Common myeloid progenitor, CD34-positive (primary cell): ENCODE data around the gene PTPA.

ENCODE experiments used
- CTCF ChIA-PET: fragments of 350-600 bp; sonication (Branson Sonifier 250); formaldehyde crosslinking; loops from one replicate; lab custom pipeline; 2021; ENCODE audit warnings: antibody characterized with exemption; lab: Charles Lee
- POLR2A ChIA-PET: fragments of 350-600 bp; sonication (Branson Sonifier 250); formaldehyde crosslinking; loops from one replicate; lab custom pipeline; 2021; ENCODE audit warnings: antibody characterized with exemption; lab: Charles Lee
- DNase-seq, 3 donors: peaks; one replicate each; pipeline versions ENCODE4 v3.0.0 to v3.0.0-alpha.2; 2013
- H3K27ac ChIP-seq, 2 experiments: 1 replicate in 1 of 2; 2 replicates in 1 of 2; pipeline ENCODE4 v1.7.0; 2013; ENCODE audit warnings: inconsistent platforms in 2 of 2, low read length in 2 of 2, mild to moderate bottlenecking in 2 of 2, low read depth in 1 of 2, moderate library complexity in 1 of 2; ENCODE audit not compliant: severe bottlenecking in 2 of 2, insufficient read depth in 1 of 2, poor library complexity in 1 of 2
- H3K27me3 ChIP-seq, 5 experiments: replicated peaks in 2 of 5; 1 replicate in 3 of 5; 2 replicates in 2 of 5; pipeline versions ENCODE4 v1.6.1 to v1.7.0; 2013; ENCODE audit warnings: low read length in 4 of 5, mild to moderate bottlenecking in 2 of 5, moderate library complexity in 2 of 5, inconsistent platforms in 1 of 5; ENCODE audit not compliant: insufficient read depth in 5 of 5, control insufficient read depth in 4 of 5
- H3K36me3 ChIP-seq, 4 experiments: 1 replicate in 2 of 4; 2 replicates in 2 of 4; pipeline versions ENCODE4 v1.6.1 to v1.7.0; 2013; ENCODE audit warnings: low read length in 3 of 4, control low read depth in 1 of 4, mild to moderate bottlenecking in 1 of 4; ENCODE audit not compliant: control insufficient read depth in 4 of 4, insufficient read depth in 4 of 4
- H3K4me1 ChIP-seq, 4 experiments: 1 replicate in 3 of 4; 2 replicates in 1 of 4; pipeline versions ENCODE4 v1.6.1 to v1.7.1; 2013; ENCODE audit warnings: low read length in 3 of 4, mild to moderate bottlenecking in 3 of 4, control low read depth in 1 of 4, inconsistent platforms in 1 of 4, moderate library complexity in 1 of 4; ENCODE audit not compliant: control insufficient read depth in 4 of 4, insufficient read depth in 4 of 4; ENCODE audit errors: control extremely low read depth in 1 of 4
- H3K4me3 ChIP-seq, 7 experiments: 1 replicate in 4 of 7; 2 replicates in 3 of 7; pipeline versions ENCODE4 v1.5.1 to v1.7.0; 2013; ENCODE audit warnings: mild to moderate bottlenecking in 7 of 7, low read length in 6 of 7, moderate library complexity in 6 of 7, inconsistent platforms in 2 of 7, low read depth in 2 of 7, control low read depth in 1 of 7; ENCODE audit not compliant: insufficient read depth in 4 of 7, control insufficient read depth in 1 of 7; ENCODE audit errors: extremely low read depth in 1 of 7
- H3K9me3 ChIP-seq, 5 experiments: 1 replicate in 4 of 5; 2 replicates in 1 of 5; pipeline versions ENCODE4 v1.6.1 to v1.7.1; 2013; ENCODE audit warnings: low read length in 4 of 5, mild to moderate bottlenecking in 2 of 5, inconsistent platforms in 1 of 5, low read depth in 1 of 5, moderate library complexity in 1 of 5; ENCODE audit not compliant: control insufficient read depth in 4 of 5, insufficient read depth in 2 of 5; ENCODE audit errors: control extremely low read depth in 1 of 5
- WGBS: methylation state at CpG from one replicate; pipeline ENCODE4 v1.1.5; 2013; ENCODE audit not compliant: insufficient coverage; 5-methylcytosine and 5-hydroxymethylcytosine counted together

Gene PTPA

GRCh38 chr9:129150122-129150521 is 38.9 kb downstream of the PTPA start:
- peaks cover 0 to 13% (median 0%) of the 10 kb centered on the region in 4 experiments for H3K4me1 ChIP-seq
- no peak overlapping the region for H3K4me3 ChIP-seq
- no peaks in the 10 kb centered on the region for H3K9me3 ChIP-seq
- peaks cover 0 to 53% (median 20%) of the 10 kb centered on the region in 4 experiments for H3K36me3 ChIP-seq
- peak in 1 of 3 donors; percentile 13 for DNase-seq
- H3K27ac ChIP-seq: no peak overlapping the region
- ChIA-PET CTCF (interaction anchor here (1.4 kb wide), 1 partner anchor 24 kb away, joined by 7 read pairs; no protein-coding TSS in a partner anchor), POLR2A (no interaction called here)
- WGBS: 91% methylated on average over 9 of the region's 10 CpGs
- H3K27me3 ChIP-seq: no peaks in the 10 kb centered on the region

GRCh38 chr9:129150672-129151211 is 39.5 kb downstream of the PTPA start:
- Histone ChIP-seq H3K27me3 (no peaks in the 10 kb centered on the region), H3K27ac (no peak overlapping the region), H3K4me1 (peaks cover 0 to 13% (median 0%) of the 10 kb centered on the region in 4 experiments), H3K9me3 (no peaks in the 10 kb centered on the region), H3K36me3 (peaks cover 0 to 49% (median 18%) of the 10 kb centered on the region in 4 experiments), H3K4me3 (no peak overlapping the region)
- CTCF ChIA-PET: interaction anchor here (0.7 to 4.8 kb wide), 3 partner anchors 9 to 14 kb away, joined by 3 to 28 read pairs (median 5); no protein-coding TSS in a partner anchor
- POLR2A ChIA-PET: no interaction called here
- no peak for DNase-seq
- 91% methylated on average over 17 of the region's 18 CpGs for WGBS

GRCh38 chr9:129151469-129151868 is 40.3 kb downstream of the PTPA start:
- no peaks in the 10 kb centered on the region for H3K9me3 ChIP-seq
- H3K36me3 ChIP-seq: peaks cover 0 to 41% (median 13%) of the 10 kb centered on the region in 4 experiments
- H3K4me1 ChIP-seq: peaks cover 0 to 13% (median 0%) of the 10 kb centered on the region in 4 experiments
- no peak overlapping the region for H3K27ac ChIP-seq
- whole genome bisulfite sequencing: 94% methylated on average over 10 of the region's 15 CpGs
- ChIA-PET POLR2A (no interaction called here), CTCF (interaction anchor here (0.6 to 4.8 kb wide), 5 partner anchors 9 to 456 kb away, joined by 3 to 28 read pairs (median 3); no protein-coding TSS in a partner anchor)
- no peak overlapping the region for H3K4me3 ChIP-seq
- no peak for DNase-seq
- H3K27me3 ChIP-seq: no peaks in the 10 kb centered on the region

GRCh38 chr9:129154866-129155477 is 43.8 kb downstream of the PTPA start:
- ChIA-PET POLR2A (interaction anchor here (0.6 kb wide), 1 partner anchor 12 kb away, joined by 3 read pairs; no protein-coding TSS in a partner anchor), CTCF (interaction anchor here (4.8 kb wide), 1 partner anchor 13 kb away, joined by 28 read pairs; no protein-coding TSS in a partner anchor)
- no peaks in the 10 kb centered on the region for H3K4me1 ChIP-seq
- H3K36me3 ChIP-seq: peaks cover 0 to 13% (median 1%) of the 10 kb centered on the region in 4 experiments
- H3K4me3 ChIP-seq: no peak overlapping the region
- no peaks in the 10 kb centered on the region for H3K27me3 ChIP-seq
- WGBS: 97% methylated on average over 14 of the region's 16 CpGs
- no peaks in the 10 kb centered on the region for H3K9me3 ChIP-seq
- DNase-seq: no peak
- H3K27ac ChIP-seq: no peak overlapping the region

GRCh38 chr9:129156163-129156562 is 44.9 kb downstream of the PTPA start:
- ChIA-PET CTCF (interaction anchor here (1.2 to 2.0 kb wide), 5 partner anchors 10 to 16 kb away, joined by 5 to 13 read pairs (median 5); no protein-coding TSS in a partner anchor), POLR2A (no interaction called here)
- no peak overlapping the region for H3K27ac ChIP-seq
- peaks cover 0 to 6% (median 1%) of the 10 kb centered on the region in 4 experiments for H3K36me3 ChIP-seq
- H3K9me3 ChIP-seq: peaks cover 0 to under 1% (median 0%) of the 10 kb centered on the region in 5 experiments
- H3K4me3 ChIP-seq: no peak overlapping the region
- WGBS: 99% methylated on average over 10 of the region's 10 CpGs
- H3K27me3 ChIP-seq: no peaks in the 10 kb centered on the region
- no peak for DNase-seq
- H3K4me1 ChIP-seq: peaks cover 0 to 7% (median 2%) of the 10 kb centered on the region in 4 experiments

GRCh38 chr9:129160712-129161533 is 49.7 kb downstream of the PTPA start:
- Histone ChIP-seq H3K4me1 (peaks cover 0 to 21% (median 2%) of the 10 kb centered on the region in 4 experiments), H3K36me3 (no peaks in the 10 kb centered on the region), H3K27me3 (no peaks in the 10 kb centered on the region), H3K27ac (no peak overlapping the region), H3K4me3 (no peak overlapping the region), H3K9me3 (peaks cover 0 to 2% (median 0%) of the 10 kb centered on the region in 5 experiments)
- WGBS: 98% methylated on average over 4 of the region's 10 CpGs
- DNase-seq: no peak
- POLR2A ChIA-PET: interaction anchor here (0.6 kb wide), 1 partner anchor 20 kb away, joined by 4 read pairs; no protein-coding TSS in a partner anchor
- CTCF ChIA-PET: interaction anchor here (1.4 to 3.8 kb wide), 2 partner anchors 13 to 18 kb away, joined by 3 to 17 read pairs; no protein-coding TSS in a partner anchor
